GM21529 (cell line): ENCODE data around the gene DYNC1LI1.
"Not testable (repeated sequence)": the region's sequence is repeated elsewhere in the genome, so short reads cannot be mapped to it uniquely, and the experiment has no call there.

Experiments used
- ATAC-seq: cut with Tn5 transposase; IDR thresholded peaks from one replicate; pipeline ENCODE4 v1.9.1; 2021; ENCODE audit not compliant: unreplicated experiment

DYNC1LI1 gene

DNA sequence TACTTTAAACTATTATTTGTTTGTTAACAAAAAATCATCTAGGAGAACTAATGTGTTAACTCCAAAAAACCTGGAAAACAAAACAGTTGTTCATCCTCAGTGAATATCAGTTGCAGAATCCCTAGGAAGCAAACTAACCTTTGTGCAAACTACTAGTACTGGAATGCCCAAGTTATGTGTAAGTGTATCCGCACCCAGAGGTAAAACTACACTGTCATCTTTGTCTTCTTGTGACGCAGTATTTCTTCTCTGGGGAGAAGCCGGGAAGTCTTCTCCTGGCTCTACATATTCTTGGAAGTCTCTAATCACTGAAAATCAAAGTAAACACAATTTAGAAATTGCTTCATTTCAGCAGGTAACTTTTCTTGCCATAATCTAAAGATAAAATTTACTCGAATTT is 29.8 kb downstream of the DYNC1LI1 start:
- ATAC-seq = no peak

DNA sequence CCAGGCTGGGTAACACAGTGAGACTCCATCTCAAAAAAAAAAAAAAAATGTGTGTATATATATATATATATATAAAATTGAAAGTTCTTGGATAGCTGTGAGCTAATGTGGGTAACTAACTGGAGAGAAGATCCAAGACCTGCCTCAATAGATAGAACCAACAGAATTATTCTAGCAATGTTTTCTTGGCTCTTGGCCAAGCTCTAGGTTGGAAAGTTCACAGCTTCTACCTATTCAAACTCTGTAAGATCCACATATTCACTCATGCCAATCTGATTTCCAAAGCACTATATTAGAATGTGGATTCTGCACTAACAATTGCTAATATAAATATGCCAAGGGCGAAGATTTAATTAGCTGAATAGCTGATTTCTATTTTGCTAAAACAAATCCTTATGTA is 38.2 kb downstream of the DYNC1LI1 start:
- ATAC-seq = no peak

- peak; percentile 76 for ATAC-seq
These were observed 39.5 kb downstream of the DYNC1LI1 start for GRCh38 chr3:32531010-32531647.

DNA sequence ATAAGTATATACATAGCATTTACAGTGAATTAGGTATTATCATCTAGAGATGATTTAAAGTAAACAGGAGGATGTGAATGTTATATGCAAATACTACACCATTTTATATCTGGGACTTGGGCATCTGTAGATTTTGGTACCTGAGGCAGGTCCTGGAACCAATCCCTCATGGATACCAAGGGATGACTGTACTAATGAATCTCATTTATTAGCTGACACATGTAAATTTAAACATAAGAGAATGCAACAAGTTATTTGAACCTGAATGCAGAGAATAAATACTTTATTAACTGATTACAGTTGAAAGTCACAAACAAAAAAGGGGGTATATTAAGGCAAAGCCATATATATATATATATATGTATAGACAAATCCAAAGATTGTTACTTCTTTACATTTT is 44.9 kb downstream of the DYNC1LI1 start:
- ATAC-seq = no peak

DNA sequence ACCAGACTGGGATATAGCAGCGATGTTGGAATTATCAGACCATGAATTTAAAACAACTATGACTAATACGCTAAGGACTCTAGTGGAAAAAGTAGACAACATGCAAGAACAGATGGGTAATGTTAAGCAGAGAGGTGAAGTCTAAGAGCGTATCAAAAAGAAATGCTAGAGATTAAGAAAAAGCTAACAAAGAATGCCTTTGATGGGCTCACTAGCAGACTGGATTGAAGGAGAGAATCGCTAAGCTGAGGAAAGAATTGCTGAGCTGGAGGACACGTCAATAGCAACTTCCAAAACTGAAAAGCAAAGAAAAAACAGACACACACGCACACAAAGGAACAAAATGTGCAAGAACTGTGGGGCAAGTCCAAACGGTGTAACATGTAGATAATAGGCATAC is 48.0 kb downstream of the DYNC1LI1 start:
- no peak for ATAC-seq

- ATAC-seq = not testable (repeated sequence)
These were observed 51.7 kb downstream of the DYNC1LI1 start for GRCh38 chr3:32518921-32519320.

GRCh38 chr3:32516751-32517150 is 53.9 kb downstream of the DYNC1LI1 start:
- ATAC-seq = peak; percentile 20

DNA sequence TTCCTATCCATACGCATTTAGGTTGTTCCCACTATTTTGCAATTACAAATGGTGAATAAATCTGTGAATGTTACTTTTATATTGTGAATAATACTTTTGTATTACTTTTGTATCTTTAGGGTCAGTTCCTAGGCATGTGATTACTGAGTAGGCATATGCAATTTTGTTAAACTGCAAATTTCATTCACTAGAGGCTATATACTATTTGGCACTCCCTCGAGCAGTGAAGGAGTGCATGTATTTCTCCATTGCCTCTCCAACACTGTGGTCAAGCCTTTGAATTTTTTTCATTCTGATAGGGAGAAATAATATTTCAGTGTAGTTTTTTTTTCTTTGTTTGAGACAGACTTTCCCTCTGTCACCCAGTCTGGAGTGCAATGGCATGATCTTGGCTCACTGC is 59.7 kb downstream of the DYNC1LI1 start:
- ATAC-seq = no peak

- ATAC-seq = peak; percentile 78
These were observed 60.5 kb downstream of the DYNC1LI1 start for GRCh38 chr3:32510075-32510724.

DNA sequence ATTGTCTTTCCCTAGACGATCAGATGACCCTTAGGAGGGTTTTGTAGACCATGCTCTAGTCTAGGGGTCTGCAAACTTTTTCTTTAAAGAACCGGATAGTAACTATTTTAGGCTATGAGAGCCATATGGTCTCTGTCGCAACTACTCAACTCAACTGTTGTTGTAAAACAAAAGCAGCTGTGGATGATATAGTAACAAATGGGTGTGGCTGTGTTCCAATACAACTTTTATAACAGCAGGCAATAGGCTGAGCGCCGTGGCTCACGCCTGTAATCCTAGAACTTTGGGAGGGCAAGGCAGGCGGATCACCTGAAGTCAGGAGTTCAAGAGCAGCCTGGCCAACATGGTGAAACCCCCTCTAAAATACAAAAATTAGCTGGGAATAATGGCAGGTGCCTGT is 61.9 kb downstream of the DYNC1LI1 start:
- ATAC-seq = no peak

DNA sequence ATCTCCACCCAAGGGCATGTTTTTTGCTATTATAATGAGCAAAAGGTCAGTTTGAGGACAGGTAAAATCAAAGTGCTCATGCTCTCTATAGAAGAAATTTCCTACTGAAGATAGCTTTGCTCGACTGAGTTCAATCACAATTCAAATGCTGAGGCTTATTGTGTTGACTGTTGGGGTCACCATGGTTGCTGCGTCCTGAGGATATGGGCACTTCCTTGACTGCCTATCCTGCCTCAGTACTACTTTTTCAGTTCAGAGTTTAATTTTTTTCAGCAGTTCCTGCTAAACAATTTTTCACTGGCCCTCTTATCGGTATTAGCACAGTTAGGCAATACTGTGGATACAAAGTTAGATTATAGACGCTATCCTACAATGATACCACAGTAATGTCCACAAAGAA is 64.2 kb downstream of the DYNC1LI1 start:
- no peak for ATAC-seq

DNA sequence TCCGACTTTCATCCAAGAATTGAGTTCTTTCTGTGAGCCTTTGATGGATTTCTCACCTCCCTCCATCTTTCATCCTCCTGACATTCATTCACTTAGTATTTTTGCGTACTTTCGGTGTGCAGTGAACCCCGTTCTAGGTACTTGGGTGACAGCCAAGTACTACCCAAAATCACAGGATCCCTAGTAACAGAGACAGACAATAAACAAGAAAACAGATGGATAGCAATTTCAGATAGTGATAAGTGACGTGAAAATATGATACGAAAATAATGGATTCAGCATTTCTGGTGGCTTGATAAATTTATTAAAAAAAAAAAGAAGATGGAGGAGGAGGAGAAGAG is 67.7 kb downstream of the DYNC1LI1 start:
- ATAC-seq = peak; percentile 5

- ATAC-seq = peak; percentile 69
These were observed 68.3 kb downstream of the DYNC1LI1 start, which contains the start of gene CMTM6 for GRCh38 chr3:32502118-32502945. Gene CMTM6 (minus strand): TSS chr3:32502852. CDS start chr3:32502745, 107 bp downstream.

DNA sequence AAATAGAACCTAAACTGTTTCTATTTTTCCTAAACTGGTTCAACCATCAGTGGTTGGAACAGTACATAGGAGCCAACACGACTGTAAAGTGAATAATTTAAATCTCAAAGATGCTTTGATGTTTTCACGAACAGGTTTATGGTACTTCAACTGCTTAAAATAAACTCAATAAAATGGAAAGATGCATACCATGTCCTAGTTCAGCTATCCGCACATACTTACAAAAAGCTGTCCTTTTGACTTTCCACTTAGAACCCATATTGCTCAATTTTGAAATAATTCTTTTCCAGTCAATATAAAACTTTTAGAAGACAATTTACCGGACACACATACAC is 68.9 kb downstream of the DYNC1LI1 start:
- peak; percentile 0 for ATAC-seq

GRCh38 chr3:32500880-32501782 is 69.5 kb downstream of the DYNC1LI1 start:
- no peak for ATAC-seq

DNA sequence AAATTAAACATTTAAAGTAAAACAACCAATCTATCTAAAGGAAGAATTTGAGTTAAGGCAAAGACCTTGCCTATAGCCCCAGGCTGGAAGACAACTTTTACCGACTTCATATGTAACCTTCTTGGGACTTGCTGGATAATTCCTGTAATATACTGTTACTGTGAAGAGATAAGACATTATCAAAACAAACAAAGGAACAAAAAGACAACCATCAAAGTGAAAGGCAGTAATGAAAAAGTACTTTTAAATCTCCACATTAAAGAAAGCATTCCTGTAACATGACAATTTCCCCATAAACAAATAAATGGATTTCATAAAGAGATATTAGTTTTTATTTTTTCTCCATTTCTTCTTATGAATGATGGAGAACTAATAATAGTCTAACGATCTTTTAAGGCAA is 70.4 kb downstream of the DYNC1LI1 start:
- no peak for ATAC-seq

- no peak for ATAC-seq
These were observed 71.1 kb downstream of the DYNC1LI1 start for GRCh38 chr3:32499585-32499984.

GRCh38 chr3:32498992-32499391 is 71.7 kb downstream of the DYNC1LI1 start:
- ATAC-seq = no peak

DNA sequence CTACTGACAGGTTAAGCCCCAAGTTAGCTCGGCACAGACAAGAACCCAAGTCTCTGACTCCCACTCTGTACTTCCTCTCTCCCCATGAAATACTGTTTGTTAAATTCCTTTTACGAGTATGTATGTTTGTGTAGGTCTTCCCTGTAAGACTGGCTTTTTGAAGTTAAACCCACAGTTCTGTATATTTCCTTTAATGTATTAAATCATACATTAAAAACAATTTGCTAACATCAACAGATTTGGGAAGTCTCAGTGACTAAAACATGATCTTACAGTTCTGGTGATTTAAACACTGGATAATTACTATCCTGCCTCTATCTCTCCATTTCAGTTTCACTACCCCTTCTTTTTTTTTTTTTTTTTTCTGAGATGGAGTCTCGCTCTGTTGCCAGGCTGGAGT is 72.4 kb downstream of the DYNC1LI1 start:
- ATAC-seq = no peak

DNA sequence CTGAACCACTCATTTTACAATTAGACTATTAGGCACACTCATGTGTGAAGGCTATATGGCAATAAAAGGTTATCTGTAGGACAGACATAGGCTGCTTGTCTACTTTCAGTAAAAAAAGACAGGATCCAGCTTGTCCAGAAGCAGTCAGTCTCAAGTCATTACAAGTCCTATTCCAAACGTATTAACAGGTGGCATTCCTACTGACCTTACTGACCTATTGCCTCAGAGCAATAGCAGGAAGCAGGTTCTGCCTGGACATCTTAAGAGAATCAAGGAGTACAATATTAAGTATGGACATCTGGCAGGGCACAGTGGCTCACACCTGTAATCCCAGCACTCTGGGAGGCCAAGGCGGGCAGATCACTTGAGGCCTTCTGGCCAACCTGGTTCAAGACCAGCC is 75.0 kb downstream of the DYNC1LI1 start:
- ATAC-seq = no peak

- no peak for ATAC-seq
These were observed 75.6 kb downstream of the DYNC1LI1 start for GRCh38 chr3:32495085-32495484.
